ENCODE results near the gene RAB8B.

Gene RAB8B

GRCh38 chr15:63198371-63199250 lies 9.2 kb downstream of the RAB8B start:
- no peak overlapping the region for H3K4me3 ChIP-seq (ENCODE audit: low read length)
- no peak for TF ChIP-seq EZH2 (optimal IDR thresholded peaks at IDR 0.05; ENCODE audit: low read depth, low read length)
- no peak for TF ChIP-seq CTCF (IDR thresholded peaks at IDR 0.05; ENCODE audit: low read length)
- TF ChIP-seq EZH2phosphoT487 (IDR thresholded peaks at IDR 0.05; ENCODE audit: low read length) = no peak
- DNase-seq = no peak
- H3K27me3 ChIP-seq (replicated peaks; ENCODE audit: insufficient read depth, low read length) = no peaks in the 10 kb centered on the region
- peaks cover 11% of the 10 kb centered on the region for H3K4me1 ChIP-seq (ENCODE audit: low read length)
- no peaks in the 10 kb centered on the region for H3K9me3 ChIP-seq (replicated peaks; ENCODE audit: insufficient read depth, low read length)
- H3F3A ChIP-seq (ENCODE audit: insufficient read depth, low read length) = no peaks in the 10 kb centered on the region; the same call in 1 of the 2 replicates
- no peaks in the 10 kb centered on the region for H3K9me2 ChIP-seq (replicated peaks; ENCODE audit: insufficient read depth, low read length)
- no peak overlapping the region for H3K9ac ChIP-seq (ENCODE audit: low read length)
- H3K4me2 ChIP-seq (ENCODE audit: low read depth, low read length) = no peak overlapping the region
- no peaks in the 10 kb centered on the region for H4K20me1 ChIP-seq (ENCODE audit: insufficient read depth, low read length)
- no peak overlapping the region for H3K27ac ChIP-seq (ENCODE audit: low read length)
- no peak overlapping the region for H2AFZ ChIP-seq (ENCODE audit: low read length)
- H3K79me2 ChIP-seq (ENCODE audit: low read length) = peaks cover 81% of the 10 kb centered on the region
- H3K36me3 ChIP-seq (replicated peaks; ENCODE audit: insufficient read depth, low read length) = no peaks in the 10 kb centered on the region

- Histone ChIP-seq H3K4me1 (ENCODE audit: low read length) (no peaks in the 10 kb centered on the region), H3F3A (ENCODE audit: insufficient read depth, low read length) (no peaks in the 10 kb centered on the region), H3K9me2 (replicated peaks; ENCODE audit: insufficient read depth, low read length) (no peaks in the 10 kb centered on the region), H3K4me3 (ENCODE audit: low read length) (no peak overlapping the region), H3K9me3 (replicated peaks; ENCODE audit: insufficient read depth, low read length) (no peaks in the 10 kb centered on the region), H2AFZ (ENCODE audit: low read length) (no peak overlapping the region), H3K4me2 (ENCODE audit: low read depth, low read length) (no peak overlapping the region), H3K79me2 (ENCODE audit: low read length) (peaks cover 74% of the 10 kb centered on the region), H4K20me1 (ENCODE audit: insufficient read depth, low read length) (no peaks in the 10 kb centered on the region), H3K27me3 (replicated peaks; ENCODE audit: insufficient read depth, low read length) (no peaks in the 10 kb centered on the region), H3K9ac (ENCODE audit: low read length) (no peak overlapping the region), H3K36me3 (replicated peaks; ENCODE audit: insufficient read depth, low read length) (no peaks in the 10 kb centered on the region), H3K27ac (ENCODE audit: low read length) (no peak overlapping the region)
- TF ChIP-seq EZH2 (optimal IDR thresholded peaks at IDR 0.05; ENCODE audit: low read depth, low read length) (no peak), EZH2phosphoT487 (IDR thresholded peaks at IDR 0.05; ENCODE audit: low read length) (no peak), CTCF (IDR thresholded peaks at IDR 0.05; ENCODE audit: low read length) (no peak)
- DNase-seq = no peak
These were observed 11.3 kb downstream of the RAB8B start for GRCh38 chr15:63200464-63201249.

- H3K9me3 ChIP-seq (replicated peaks; ENCODE audit: insufficient read depth, low read length) = no peaks in the 10 kb centered on the region
- H3F3A ChIP-seq (ENCODE audit: insufficient read depth, low read length) = no peaks in the 10 kb centered on the region
- no peaks in the 10 kb centered on the region for H4K20me1 ChIP-seq (ENCODE audit: insufficient read depth, low read length)
- H3K9ac ChIP-seq (ENCODE audit: low read length) = no peak overlapping the region
- no peak for DNase-seq
- H3K79me2 ChIP-seq (ENCODE audit: low read length) = peaks cover 67% of the 10 kb centered on the region
- no peak overlapping the region for H3K27ac ChIP-seq (ENCODE audit: low read length)
- no peak overlapping the region for H3K4me2 ChIP-seq (ENCODE audit: low read depth, low read length)
- no peak overlapping the region for H3K4me3 ChIP-seq (ENCODE audit: low read length)
- TF ChIP-seq EZH2phosphoT487 (IDR thresholded peaks at IDR 0.05; ENCODE audit: low read length) (no peak), EZH2 (optimal IDR thresholded peaks at IDR 0.05; ENCODE audit: low read depth, low read length) (no peak), CTCF (IDR thresholded peaks at IDR 0.05; ENCODE audit: low read length) (no peak)
- no peaks in the 10 kb centered on the region for H3K27me3 ChIP-seq (replicated peaks; ENCODE audit: insufficient read depth, low read length)
- no peaks in the 10 kb centered on the region for H3K9me2 ChIP-seq (replicated peaks; ENCODE audit: insufficient read depth, low read length)
- H3K4me1 ChIP-seq (ENCODE audit: low read length) = no peaks in the 10 kb centered on the region
- no peak overlapping the region for H2AFZ ChIP-seq (ENCODE audit: low read length)
- no peaks in the 10 kb centered on the region for H3K36me3 ChIP-seq (replicated peaks; ENCODE audit: insufficient read depth, low read length)
These were observed 13.5 kb downstream of the RAB8B start for GRCh38 chr15:63202861-63203260.

Measured in MM.1S (cell line).